HEK293 (cell line): ENCODE results near the gene XRCC6.
A peak's percentile ranks its signal among the peaks of the same experiment; 100 is the strongest.

Experiments
- ELK4 ChIP-seq: IDR thresholded peaks from 2 replicates; pipeline ENCODE4 v1.6.1; 2011; ENCODE audit warnings: mild to moderate bottlenecking, low read depth, low read length, borderline replicate concordance
- FEZF1 ChIP-seq: fragments of 450-650 bp; formaldehyde crosslinking; IDR thresholded peaks from 2 replicates; pipeline ENCODE4 v1.5.1; 2016; ENCODE audit warnings: missing biosample characterization, missing genetic modification characterization
- MZF1 ChIP-seq: fragments of 450-650 bp; formaldehyde crosslinking; IDR thresholded peaks from 2 replicates; pipeline ENCODE4 v1.5.1; 2017; ENCODE audit warnings: missing biosample characterization, missing genetic modification characterization, borderline replicate concordance
- ZBTB21 ChIP-seq: fragments of 450-650 bp; formaldehyde crosslinking; IDR thresholded peaks from 2 replicates; pipeline ENCODE4 v1.5.1; 2017; ENCODE audit warnings: missing biosample characterization, missing genetic modification characterization
- ZBTB44 ChIP-seq: fragments of 450-650 bp; IDR thresholded peaks from 2 replicates; pipeline ENCODE4 v1.5.1; 2018; ENCODE audit warnings: missing biosample characterization, mild to moderate bottlenecking, missing genetic modification characterization
- ZBTB7A ChIP-seq: fragments of 450-650 bp; formaldehyde crosslinking; IDR thresholded peaks from 2 replicates; pipeline ENCODE4 v1.5.1; 2016; ENCODE audit warnings: low read depth, missing biosample characterization, missing genetic modification characterization
- ZBTB8A ChIP-seq: fragments of 450-650 bp; formaldehyde crosslinking; IDR thresholded peaks from 2 replicates; pipeline ENCODE4 v1.5.1; 2016; ENCODE audit warnings: missing biosample characterization, missing genetic modification characterization
- ZNF133 ChIP-seq: fragments of 450-650 bp; formaldehyde crosslinking; IDR thresholded peaks from 2 replicates; pipeline ENCODE4 v1.5.1; 2016; ENCODE audit warnings: missing biosample characterization, missing genetic modification characterization
- ZNF138 ChIP-seq: fragments of 450-650 bp; formaldehyde crosslinking; IDR thresholded peaks from 2 replicates; pipeline ENCODE4 v1.5.1; 2016; ENCODE audit warnings: missing biosample characterization, missing genetic modification characterization, borderline replicate concordance
- ZNF175 ChIP-seq: fragments of 450-650 bp; formaldehyde crosslinking; IDR thresholded peaks from 2 replicates; pipeline ENCODE4 v1.5.1; 2016; ENCODE audit warnings: missing biosample characterization, missing genetic modification characterization
- ZNF26 ChIP-seq: fragments of 450-650 bp; formaldehyde crosslinking; IDR thresholded peaks from 2 replicates; pipeline ENCODE4 v1.5.1; 2016; ENCODE audit warnings: missing biosample characterization, missing genetic modification characterization
- ZNF274 ChIP-seq, 2 experiments: fragments of 200-500 bp in 1 of 2; fragments of 450-650 bp in 1 of 2; sonication (Bioruptor generic) in 1 of 2; formaldehyde crosslinking in 1 of 2; IDR thresholded peaks; 2 replicates each; pipeline versions ENCODE4 v1.5.1 to v1.6.1; 2014 to 2016; ENCODE audit warnings: borderline replicate concordance in 1 of 2, inconsistent platforms in 1 of 2, low read length in 1 of 2, missing biosample characterization in 1 of 2, missing genetic modification characterization in 1 of 2
- ZNF324 ChIP-seq: fragments of 450-650 bp; formaldehyde crosslinking; IDR thresholded peaks from 2 replicates; pipeline ENCODE4 v1.5.1; 2016; ENCODE audit warnings: missing biosample characterization, missing genetic modification characterization
- ZNF335 ChIP-seq: fragments of 450-650 bp; formaldehyde crosslinking; conservative IDR thresholded peaks from 2 replicates; pipeline ENCODE4 v1.5.1; 2016; ENCODE audit warnings: missing biosample characterization, missing genetic modification characterization
- ZNF354C ChIP-seq: fragments of 450-650 bp; formaldehyde crosslinking; IDR thresholded peaks from 2 replicates; pipeline ENCODE4 v1.5.1; 2016; ENCODE audit warnings: missing biosample characterization, missing genetic modification characterization, low read depth, borderline replicate concordance
- ZNF521 ChIP-seq: fragments of 450-650 bp; formaldehyde crosslinking; IDR thresholded peaks from 2 replicates; pipeline ENCODE4 v1.5.1; 2017; ENCODE audit warnings: missing biosample characterization, mild to moderate bottlenecking, missing genetic modification characterization
- ZNF548 ChIP-seq: fragments of 450-650 bp; formaldehyde crosslinking; IDR thresholded peaks from 2 replicates; pipeline ENCODE4 v1.5.1; 2016; ENCODE audit warnings: missing biosample characterization, missing genetic modification characterization
- ZNF624 ChIP-seq: fragments of 450-650 bp; formaldehyde crosslinking; IDR thresholded peaks from 2 replicates; pipeline ENCODE4 v1.5.1; 2017; ENCODE audit warnings: missing biosample characterization, missing genetic modification characterization
- ZNF626 ChIP-seq: fragments of 450-650 bp; sonication (Bioruptor Pico); formaldehyde crosslinking; IDR thresholded peaks from 2 replicates; pipeline ENCODE4 v1.5.1; 2018; ENCODE audit warnings: missing biosample characterization, missing genetic modification characterization, inconsistent platforms
- ZNF792 ChIP-seq: fragments of 450-650 bp; formaldehyde crosslinking; IDR thresholded peaks from 2 replicates; pipeline ENCODE4 v1.5.1; 2016; ENCODE audit warnings: missing biosample characterization, missing genetic modification characterization
- ZSCAN4 ChIP-seq: fragments of 450-650 bp; formaldehyde crosslinking; IDR thresholded peaks from 2 replicates; pipeline ENCODE4 v1.5.1; 2017; ENCODE audit warnings: missing biosample characterization, missing genetic modification characterization
- TF ChIP-seq, protein P1 (sequence below): fragments of 450-650 bp; formaldehyde crosslinking; IDR thresholded peaks from 2 replicates; pipeline ENCODE4 v1.5.1; 2016; ENCODE audit warnings: missing biosample characterization, missing genetic modification characterization
- TF ChIP-seq, protein P2 (sequence below): fragments of 450-650 bp; formaldehyde crosslinking; IDR thresholded peaks from 2 replicates; pipeline ENCODE4 v1.5.1; 2017; ENCODE audit warnings: missing biosample characterization, missing genetic modification characterization
- TF ChIP-seq, protein P3 (sequence below): fragments of 450-650 bp; formaldehyde crosslinking; optimal IDR thresholded peaks from 2 replicates; pipeline ENCODE3; 2016; ENCODE audit warnings: missing biosample characterization, mild to moderate bottlenecking, missing genetic modification characterization
- TF ChIP-seq, protein P4 (sequence below): fragments of 450-650 bp; formaldehyde crosslinking; IDR thresholded peaks from 2 replicates; pipeline ENCODE4 v1.5.1; 2016; ENCODE audit warnings: missing biosample characterization, missing genetic modification characterization

XRCC6 gene

DNA sequence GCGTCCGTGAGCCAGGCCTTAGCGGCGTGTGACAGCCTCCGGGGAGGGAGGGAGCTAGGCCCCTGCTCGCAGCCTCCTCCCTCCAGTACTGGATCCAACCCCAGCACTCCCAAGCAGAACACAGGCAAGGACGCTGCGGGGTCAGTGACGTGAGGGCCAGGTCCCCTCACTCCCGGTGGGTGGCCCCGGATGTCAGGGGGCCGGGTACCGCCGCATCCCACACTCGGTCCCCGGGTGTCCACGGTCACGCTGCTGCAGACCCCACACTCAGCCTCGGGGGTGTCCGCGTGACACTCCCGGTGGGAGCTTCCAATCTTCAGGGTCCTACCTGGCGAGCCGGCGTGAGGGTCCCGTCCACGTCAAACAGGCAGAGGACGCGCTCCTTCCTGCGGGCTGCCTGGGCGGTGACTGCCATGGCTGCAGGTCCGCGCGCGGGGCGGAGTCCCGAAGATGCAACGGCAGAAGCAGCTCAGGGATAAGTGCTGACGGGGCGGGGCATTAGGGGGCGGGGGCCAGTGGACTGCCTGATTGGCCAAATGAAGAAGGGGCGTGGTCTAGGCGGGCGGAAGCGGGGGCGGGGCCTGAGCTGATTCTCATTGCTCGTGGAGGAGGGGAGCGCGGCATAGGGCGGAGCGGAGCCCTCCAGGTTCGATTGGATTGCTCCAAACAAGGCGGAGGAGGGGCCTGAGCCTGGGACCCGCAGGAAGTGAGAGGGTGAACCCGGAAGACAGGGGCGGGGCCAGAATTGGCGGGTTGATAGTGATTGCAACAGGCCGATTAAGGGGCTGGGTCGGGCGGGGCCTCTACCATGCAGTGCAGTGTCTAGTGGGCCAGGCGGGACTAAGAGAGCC, 31.5 kb upstream of the XRCC6 start, which contains the start of gene PMM1 (continued):
- TF ChIP-seq ZNF626 (no peak), ZNF792 (tag by site-specific recombination) (no peak), ZNF624 (no peak), ZNF548 (tag by site-specific recombination) (no peak), ZNF133 (no peak), ZBTB7A (tag by site-specific recombination) (peak; percentile 75), ZBTB21 (tag by site-specific recombination) (peak; percentile 52; the same call in 1 of the 2 replicates), ZNF175 (tag by site-specific recombination) (no peak), ZNF324 (tag by site-specific recombination) (0 out of 2 replicates have a peak, but pooled peaks have one; percentile 59), ZNF335 (tag by site-specific recombination) (peak; percentile 99), ZNF521 (tag by site-specific recombination) (no peak), ZNF138 (no peak), ZNF354C (tag by site-specific recombination) (no peak), FEZF1 (no peak), ZNF274 (IDR thresholded peaks at IDR 0.05; ENCODE audit: low read length) (no peak), ZNF274 (tag by site-specific recombination; IDR thresholded peaks at IDR 0.05; ENCODE audit: borderline replicate concordance) (no peak), MZF1 (tag by site-specific recombination) (no peak), ZNF26 (tag by site-specific recombination) (no peak), ELK4 (no peak), ZBTB8A (no peak), ZBTB44 (tag by site-specific recombination) (peak; percentile 97), ZSCAN4 (tag by site-specific recombination) (no peak)
- TF ChIP-seq, protein P1, sequence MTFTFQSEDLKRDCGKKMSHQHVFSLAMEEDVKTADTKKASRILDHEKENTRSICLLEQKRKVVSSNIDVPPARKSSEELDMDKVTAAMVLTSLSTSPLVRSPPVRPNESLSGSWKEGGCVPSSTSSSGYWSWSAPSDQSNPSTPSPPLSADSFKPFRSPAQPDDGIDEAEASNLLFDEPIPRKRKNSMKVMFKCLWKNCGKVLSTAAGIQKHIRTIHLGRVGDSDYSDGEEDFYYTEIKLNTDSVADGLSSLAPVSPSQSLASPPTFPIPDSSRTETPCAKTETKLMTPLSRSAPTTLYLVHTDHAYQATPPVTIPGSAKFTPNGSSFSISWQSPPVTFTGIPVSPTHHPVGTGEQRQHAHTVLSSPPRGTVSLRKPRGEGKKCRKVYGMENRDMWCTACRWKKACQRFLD, result no peak
- TF ChIP-seq, protein P2, sequence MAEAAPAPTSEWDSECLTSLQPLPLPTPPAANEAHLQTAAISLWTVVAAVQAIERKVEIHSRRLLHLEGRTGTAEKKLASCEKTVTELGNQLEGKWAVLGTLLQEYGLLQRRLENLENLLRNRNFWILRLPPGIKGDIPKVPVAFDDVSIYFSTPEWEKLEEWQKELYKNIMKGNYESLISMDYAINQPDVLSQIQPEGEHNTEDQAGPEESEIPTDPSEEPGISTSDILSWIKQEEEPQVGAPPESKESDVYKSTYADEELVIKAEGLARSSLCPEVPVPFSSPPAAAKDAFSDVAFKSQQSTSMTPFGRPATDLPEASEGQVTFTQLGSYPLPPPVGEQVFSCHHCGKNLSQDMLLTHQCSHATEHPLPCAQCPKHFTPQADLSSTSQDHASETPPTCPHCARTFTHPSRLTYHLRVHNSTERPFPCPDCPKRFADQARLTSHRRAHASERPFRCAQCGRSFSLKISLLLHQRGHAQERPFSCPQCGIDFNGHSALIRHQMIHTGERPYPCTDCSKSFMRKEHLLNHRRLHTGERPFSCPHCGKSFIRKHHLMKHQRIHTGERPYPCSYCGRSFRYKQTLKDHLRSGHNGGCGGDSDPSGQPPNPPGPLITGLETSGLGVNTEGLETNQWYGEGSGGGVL (tag by site-specific recombination), result peak; percentile 73
- TF ChIP-seq, protein P3, sequence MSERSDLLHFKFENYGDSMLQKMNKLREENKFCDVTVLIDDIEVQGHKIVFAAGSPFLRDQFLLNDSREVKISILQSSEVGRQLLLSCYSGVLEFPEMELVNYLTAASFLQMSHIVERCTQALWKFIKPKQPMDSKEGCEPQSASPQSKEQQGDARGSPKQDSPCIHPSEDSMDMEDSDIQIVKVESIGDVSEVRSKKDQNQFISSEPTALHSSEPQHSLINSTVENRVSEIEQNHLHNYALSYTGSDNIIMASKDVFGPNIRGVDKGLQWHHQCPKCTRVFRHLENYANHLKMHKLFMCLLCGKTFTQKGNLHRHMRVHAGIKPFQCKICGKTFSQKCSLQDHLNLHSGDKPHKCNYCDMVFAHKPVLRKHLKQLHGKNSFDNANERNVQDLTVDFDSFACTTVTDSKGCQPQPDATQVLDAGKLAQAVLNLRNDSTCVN, result peak; percentile 82
- TF ChIP-seq, protein P4, sequence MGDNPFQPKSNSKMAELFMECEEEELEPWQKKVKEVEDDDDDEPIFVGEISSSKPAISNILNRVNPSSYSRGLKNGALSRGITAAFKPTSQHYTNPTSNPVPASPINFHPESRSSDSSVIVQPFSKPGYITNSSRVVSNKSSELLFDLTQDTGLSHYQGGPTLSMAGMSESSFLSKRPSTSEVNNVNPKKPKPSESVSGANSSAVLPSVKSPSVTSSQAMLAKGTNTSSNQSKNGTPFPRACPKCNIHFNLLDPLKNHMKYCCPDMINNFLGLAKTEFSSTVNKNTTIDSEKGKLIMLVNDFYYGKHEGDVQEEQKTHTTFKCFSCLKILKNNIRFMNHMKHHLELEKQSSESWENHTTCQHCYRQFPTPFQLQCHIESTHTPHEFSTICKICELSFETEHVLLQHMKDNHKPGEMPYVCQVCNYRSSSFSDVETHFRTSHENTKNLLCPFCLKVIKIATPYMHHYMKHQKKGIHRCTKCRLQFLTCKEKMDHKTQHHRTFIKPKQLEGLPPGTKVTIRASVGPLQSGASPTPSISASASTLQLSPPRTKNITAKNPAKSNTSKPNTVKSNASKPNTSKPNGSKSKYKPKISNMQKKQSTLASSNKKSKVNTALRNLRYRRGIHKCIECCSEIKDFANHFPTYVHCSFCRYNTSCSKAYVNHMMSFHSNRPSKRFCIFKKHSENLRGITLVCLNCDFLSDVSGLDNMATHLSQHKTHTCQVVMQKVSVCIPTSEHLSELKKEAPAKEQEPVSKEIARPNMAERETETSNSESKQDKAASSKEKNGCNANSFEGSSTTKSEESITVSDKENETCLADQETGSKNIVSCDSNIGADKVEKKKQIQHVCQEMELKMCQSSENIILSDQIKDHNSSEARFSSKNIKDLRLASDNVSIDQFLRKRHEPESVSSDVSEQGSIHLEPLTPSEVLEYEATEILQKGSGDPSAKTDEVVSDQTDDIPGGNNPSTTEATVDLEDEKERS (tag by site-specific recombination), result no peak
